AG08395 (cell line): ENCODE data around the gene SCAPER.
A peak's percentile ranks its signal among the peaks of the same experiment; 100 is the strongest.
"Not testable (repeated sequence)": the region's sequence is repeated elsewhere in the genome, so short reads cannot be mapped to it uniquely, and the experiment has no call there.

Source experiments
- DNase-seq: peaks from one replicate; pipeline ENCODE4 v3.0.0; 2012; ENCODE audit warnings: mixed read lengths, low spot score

Gene SCAPER

GRCh38 chr15:76480267-76480666 is 424.9 kb downstream of the SCAPER start:
- DNase-seq, result no peak

DNA sequence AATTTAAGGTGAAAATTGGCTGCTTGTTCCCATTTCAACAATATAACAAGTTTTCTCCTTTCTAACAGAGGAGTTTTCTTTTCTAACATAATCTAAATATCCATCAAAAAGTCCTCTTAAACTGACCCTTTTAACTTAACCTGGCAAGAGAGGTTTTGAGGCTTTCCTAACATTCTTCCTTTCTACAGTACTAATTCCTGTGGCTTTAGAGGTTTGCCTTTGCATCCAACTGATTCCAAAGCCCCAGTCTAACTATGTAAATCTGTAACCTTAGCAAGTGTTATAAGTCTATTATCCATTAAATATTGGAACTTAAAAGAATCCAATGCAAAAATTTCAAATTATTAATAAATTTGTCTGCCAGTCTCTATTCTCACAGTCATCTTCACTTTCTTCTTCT is 434.4 kb downstream of the SCAPER start:
- peak; percentile 41 for DNase-seq

DNA sequence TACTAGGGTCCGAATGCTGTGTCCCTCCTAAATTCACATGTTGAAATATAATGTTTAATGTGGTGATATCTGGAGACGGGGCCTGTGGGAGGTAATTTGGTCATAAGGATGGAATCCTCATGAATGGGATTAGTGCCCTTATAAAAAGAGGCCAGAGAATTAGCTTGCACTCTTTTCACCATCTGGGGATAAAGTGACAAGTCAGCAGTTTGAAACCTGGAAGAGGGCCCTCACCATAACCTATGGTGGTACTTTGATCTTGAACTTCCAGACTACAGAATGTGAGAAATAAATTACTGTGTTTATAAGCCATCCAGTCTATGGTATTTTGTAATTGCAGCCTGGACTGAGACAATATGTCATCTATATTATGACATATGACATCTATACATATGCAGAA is 436.4 kb downstream of the SCAPER start:
- DNase-seq, result no peak

- DNase-seq, result no peak
These were observed 438.0 kb downstream of the SCAPER start for GRCh38 chr15:76467136-76467535.

- DNase-seq, result no peak
These were observed 439.4 kb downstream of the SCAPER start for GRCh38 chr15:76465728-76466127.

DNA sequence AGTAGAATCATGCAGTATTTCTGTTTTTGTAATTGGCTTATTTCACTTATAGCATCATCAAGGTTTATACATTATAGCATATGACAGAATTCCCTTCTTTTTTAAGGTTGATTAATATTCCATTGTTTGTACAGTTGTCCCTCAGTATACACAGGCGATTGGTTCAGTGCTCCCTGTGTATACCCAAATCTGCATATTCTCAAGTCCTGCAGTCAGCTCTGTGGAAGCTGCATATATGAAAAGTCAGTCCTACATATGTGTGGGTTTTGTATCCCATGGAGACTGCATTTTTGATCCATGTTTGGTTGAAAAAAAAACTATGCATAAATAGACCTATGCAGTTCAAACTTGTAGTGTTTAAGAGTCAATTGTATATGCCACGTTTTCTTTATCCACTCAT is 440.9 kb downstream of the SCAPER start:
- no peak for DNase-seq

DNA sequence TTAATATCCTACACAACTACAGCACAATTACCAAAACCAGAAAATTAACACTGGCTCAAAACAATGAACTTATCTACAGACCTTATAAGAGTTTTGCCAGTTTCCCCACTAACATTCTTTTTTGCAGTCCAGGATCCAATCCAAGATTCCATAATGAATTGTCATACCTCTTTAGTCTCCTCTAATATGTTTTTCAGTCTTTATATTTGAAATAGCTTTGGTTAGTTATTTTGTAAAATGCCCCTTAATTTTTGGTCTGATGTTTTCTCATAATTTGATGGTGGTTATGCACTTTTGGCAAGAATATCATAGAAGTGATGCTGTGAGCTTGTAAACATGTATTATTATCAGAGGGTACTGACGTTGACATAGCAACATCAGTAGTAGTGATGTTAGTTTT is 444.3 kb downstream of the SCAPER start:
- DNase-seq, result peak; percentile 33

- no peak for DNase-seq
These were observed 444.8 kb downstream of the SCAPER start for GRCh38 chr15:76460347-76460746.

DNA sequence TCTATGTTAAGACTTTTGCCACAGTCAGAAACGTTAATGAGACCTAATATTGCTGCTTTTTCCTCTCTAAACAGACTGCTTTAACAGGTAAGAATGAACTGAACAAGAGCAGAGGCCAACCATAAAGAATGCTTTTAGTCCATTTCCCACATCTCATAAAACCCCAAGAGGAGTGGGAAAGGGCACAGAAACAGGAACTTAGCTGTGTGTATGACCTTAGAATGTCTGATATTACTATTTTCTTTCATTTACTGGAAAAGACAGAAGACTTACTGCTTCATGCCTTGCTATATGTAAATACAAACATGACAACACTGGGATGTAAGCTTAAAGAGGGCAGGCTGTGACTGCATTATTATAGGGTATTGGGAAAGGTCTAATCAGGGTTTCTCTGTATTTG is 453.6 kb downstream of the SCAPER start:
- DNase-seq, result no peak

DNA sequence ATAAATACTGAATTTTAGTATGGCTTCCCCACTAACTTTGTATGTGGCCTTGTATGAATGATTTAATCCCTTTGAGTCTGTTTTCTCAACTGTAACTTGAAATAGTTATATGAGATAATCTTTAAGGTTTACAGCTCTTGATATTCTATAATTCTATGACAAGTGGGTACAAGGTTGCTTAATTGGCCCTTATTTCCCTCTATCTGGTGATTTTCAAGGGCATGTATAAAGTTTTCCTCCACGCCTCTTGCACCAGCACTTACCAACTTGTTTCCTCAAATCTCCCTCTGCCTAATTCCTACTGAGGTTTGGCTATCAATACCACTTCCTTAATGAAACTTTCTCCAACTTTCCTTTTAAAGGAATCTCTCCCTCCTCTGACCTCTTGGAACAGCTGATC is 455.7 kb downstream of the SCAPER start:
- no peak for DNase-seq

DNA sequence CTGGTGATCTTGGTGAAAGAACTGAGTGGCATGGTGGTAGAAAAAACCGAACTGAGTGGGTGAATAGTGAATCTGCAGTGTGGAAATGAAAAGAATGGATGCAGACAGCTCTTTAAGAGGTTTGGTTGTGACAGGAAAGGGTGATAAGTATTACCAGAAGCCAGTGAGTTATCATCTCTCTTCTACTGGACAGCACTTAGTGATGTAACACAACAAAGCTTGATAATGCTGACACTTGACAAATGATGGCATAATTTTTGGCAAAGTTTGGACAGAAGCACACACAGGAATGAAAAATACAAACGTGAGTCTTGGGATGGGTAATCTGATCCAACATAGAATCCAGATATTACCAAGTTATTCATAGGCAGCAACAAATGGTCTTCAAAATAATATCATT is 456.4 kb downstream of the SCAPER start:
- DNase-seq, result no peak

- no peak for DNase-seq
These were observed 457.3 kb downstream of the SCAPER start for GRCh38 chr15:76447728-76448441.

DNA sequence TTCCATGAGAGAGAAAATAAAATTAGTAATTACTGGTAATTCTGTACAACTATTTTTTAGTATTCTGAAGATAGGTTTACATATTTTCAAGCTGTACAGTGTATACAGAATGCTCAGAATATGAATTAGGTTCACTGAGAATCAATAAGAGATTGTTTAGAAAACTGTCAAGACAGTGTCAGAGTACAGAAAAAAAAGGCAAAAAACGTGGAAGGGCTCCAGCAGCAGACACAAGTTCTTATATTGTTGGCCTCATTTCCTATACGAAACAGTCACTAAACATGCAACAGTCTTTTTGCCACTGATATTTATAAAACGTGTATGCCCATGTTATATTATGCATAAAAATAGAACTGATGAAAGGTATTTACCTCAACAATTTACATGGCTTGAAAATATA is 464.7 kb downstream of the SCAPER start:
- no peak for DNase-seq

- no peak for DNase-seq
These were observed 465.6 kb downstream of the SCAPER start for GRCh38 chr15:76439542-76439941.

DNA sequence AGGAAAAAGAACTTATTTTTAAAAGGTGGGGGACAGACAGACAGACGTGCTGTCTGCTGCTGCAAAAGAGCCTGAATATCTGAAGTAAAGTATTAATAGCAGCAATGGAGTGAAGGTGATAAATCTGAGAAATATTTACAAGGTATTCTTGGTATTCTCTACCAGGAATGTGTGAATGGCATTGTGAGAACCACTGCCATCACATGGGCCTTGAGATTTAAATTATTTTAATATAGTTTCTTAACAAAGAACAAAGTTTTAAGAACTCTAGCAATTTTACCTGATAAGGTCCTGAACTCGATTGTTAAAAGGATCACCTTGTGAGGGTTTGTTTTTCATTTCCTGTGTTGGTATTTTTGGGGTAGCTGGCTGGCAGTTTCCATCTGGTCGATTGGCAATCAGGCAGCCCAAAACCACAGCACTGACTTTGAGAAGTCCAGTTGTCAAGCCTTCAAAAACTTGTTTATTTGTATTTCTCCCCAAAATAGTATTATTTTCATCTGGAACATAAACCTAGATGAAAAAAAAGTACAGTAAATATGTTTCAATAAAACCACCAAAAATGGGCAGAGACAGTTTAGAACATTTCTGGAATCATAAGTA is 471.2 kb downstream of the SCAPER start:
- DNase-seq, result peak; percentile 52

- DNase-seq, result not testable (repeated sequence)
These were observed 472.1 kb downstream of the SCAPER start for GRCh38 chr15:76433036-76433435.

DNA sequence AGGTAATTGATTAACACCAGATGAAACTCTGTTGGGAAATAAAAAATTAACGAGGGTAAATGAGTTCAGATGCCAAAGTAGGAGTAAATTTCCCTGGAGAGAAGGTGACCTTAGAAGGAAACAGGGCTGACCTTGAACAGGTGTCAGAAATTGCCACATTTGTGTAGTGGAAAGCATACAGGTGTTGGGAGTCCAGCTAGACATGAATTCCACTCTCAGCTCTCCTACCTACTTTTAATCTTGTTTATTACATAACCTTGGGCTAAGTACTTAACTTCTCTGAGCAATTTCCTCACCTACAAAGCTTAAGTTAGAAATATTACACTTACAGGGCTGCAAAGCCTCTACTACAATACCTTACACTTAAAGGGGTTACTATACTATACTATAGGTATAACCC is 472.5 kb downstream of the SCAPER start:
- no peak for DNase-seq

DNA sequence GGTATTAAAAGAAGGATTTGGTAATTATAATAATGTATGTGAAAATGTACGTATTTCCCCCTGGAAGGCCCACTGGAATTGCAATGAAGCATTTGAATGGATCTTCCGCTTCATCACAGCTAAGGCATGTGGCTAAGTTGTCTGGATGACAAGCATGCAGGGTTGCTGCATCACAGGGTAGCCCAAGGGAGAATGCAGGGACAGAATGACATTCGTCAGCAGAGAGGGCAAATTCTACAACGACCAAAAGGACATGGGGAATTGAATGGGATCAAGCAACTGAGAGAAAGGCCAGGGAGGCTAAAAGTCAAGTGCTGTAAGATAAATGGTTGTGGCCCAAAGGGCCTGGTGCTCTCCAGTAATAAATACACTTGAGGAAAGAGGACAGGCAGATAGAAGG is 473.2 kb downstream of the SCAPER start:
- DNase-seq, result peak; percentile 12

GRCh38 chr15:76430711-76431110 is 474.4 kb downstream of the SCAPER start:
- not testable (repeated sequence) for DNase-seq

DNA sequence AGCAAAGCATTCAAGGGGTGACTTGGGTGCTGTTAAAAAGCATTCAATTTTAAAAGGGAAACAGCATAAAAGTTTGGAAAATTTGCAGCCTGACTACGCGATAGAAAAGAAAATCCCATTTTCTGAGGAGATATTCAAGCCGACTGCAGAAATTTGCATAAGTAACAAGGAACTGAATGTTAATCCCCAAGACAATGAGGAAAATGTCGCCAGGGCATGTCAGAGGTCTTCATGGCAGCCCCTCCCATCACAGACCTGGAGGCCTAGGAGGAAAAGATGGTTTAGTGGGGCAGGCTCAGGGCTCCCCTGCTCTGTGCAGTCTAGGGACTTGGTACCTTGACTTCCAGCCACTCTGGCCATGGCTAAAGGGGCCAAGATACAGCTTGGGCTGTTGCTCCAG is 475.5 kb downstream of the SCAPER start:
- DNase-seq, result no peak

DNA sequence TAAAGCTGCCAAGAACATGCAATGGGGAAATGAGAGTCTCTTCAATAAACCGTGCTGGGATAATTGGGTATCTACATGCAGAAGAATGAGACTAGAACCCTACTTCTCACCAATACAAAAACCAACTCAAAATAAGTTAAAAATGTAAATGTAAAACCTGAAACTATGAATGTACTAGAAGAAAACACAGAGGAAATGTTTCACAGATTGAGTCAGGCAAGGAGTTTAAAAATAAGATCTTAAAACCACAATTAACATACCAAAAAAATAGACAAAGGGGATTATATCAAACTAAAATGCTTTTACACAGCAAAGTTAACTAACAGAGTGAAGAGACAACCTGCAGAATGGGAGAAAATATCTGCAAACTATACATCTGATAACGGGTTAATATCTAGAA is 478.2 kb downstream of the SCAPER start:
- DNase-seq, result no peak

DNA sequence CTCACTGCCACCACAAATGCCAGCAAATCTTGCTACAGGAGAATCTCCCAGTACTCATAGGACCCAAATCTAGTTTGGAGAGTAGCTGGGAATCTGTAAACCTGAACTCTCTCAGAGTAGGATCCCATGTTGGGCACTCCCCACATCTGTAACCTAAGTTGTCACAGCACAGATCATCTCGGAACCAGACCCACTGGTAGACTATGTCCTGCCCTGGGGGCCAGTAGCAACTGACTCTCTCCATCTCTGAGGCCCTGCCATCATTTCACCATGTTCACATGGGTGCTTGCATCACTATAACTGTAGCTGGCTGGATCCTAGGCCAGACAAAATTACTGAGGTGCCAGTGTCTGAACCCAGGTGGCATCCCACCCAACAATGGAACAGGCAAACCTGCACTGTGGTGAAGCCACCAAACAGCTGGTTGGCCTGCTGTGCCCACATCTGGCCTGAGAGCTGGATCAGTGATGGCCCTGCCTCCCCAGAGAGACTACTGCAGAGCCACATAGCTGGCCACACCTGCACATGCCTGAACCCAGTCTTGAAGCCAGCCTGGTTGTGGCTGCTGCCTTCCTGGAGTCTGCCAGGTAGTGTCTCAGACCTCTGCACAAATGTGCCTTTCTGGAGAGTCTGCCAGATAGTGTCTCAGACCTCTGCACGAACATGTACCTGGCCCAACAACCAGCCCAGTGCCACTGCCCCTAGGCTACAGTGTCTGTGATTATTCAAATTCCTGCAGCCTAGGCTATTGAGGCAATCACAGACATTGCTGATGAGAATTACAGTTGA is 486.6 kb downstream of the SCAPER start:
- no peak for DNase-seq

DNA sequence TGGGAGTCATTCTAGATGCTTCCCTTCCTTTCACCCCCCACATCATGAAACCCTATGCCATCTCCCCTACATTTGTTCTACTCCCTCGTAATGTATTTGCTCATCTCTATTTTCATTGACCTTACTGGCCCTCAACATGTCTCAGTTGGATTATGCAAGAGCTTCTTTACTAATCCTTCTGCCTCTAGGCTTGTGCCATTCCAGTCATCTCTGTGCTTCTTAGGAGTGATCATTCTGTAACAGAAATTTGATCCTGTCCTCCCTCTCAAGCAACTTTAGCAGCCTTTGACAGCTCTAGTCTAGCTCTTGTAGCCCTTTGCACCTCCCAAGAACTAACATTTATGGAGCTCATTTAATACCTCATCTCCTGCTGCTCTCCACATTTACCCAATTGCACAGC is 503.9 kb downstream of the SCAPER start:
- DNase-seq, result no peak
